VCaP (cell line): Measurements from ENCODE around the gene DMBX1.

Experiments
- H3K27ac ChIP-seq: fragments of 450-650 bp; 2 replicates; pipeline ENCODE4 v1.5.1; 2017
- TF ChIP-seq, protein P1 (sequence below): fragments of 450-650 bp; conservative IDR thresholded peaks from 2 replicates; pipeline ENCODE4 v1.5.1; 2017; ENCODE audit warnings: mild to moderate bottlenecking, moderate library complexity

The DMBX1 gene

DNA sequence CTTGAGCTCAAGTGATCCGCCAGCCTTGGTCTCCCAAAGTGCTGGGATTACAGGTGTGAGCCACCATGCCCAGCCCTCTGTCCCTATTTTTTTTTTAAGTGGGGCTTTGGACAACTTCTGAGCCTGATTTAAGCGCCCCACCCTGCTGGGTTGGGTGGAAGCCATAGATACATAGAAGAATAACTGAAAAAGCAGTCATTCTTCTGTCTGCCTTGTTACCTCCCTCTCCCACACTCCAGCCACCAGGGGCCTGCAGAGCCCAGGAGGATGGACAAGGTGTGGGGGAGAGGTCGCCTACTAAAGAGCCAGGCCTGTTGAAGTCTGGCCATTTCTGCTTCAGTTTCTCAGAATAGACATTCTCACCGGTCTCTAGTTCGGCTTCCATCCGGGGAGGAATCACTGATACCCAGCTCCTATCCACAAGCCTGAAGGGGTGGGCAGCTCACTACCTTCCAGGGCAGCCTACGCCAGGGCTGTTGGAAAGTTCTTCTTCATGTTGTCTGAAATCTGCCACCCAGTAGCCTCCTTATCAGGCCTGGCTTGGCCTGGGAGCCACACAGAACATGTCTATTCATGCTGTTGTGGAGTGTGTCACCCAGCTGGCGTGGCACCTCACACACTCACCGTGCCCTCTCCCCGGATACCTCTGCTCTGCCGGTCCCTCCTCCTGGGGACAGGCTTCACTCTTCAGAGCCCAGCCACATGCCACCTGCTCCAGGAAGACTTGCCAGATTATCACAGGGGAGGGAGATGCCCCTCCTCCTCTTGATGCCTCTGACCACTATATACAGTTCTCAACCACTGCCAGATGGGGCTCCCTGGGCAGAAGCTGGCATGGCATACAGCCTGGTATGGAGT, 34.1 kb downstream of the DMBX1 start:
- no peak overlapping the region for H3K27ac ChIP-seq
- TF ChIP-seq, protein P1, sequence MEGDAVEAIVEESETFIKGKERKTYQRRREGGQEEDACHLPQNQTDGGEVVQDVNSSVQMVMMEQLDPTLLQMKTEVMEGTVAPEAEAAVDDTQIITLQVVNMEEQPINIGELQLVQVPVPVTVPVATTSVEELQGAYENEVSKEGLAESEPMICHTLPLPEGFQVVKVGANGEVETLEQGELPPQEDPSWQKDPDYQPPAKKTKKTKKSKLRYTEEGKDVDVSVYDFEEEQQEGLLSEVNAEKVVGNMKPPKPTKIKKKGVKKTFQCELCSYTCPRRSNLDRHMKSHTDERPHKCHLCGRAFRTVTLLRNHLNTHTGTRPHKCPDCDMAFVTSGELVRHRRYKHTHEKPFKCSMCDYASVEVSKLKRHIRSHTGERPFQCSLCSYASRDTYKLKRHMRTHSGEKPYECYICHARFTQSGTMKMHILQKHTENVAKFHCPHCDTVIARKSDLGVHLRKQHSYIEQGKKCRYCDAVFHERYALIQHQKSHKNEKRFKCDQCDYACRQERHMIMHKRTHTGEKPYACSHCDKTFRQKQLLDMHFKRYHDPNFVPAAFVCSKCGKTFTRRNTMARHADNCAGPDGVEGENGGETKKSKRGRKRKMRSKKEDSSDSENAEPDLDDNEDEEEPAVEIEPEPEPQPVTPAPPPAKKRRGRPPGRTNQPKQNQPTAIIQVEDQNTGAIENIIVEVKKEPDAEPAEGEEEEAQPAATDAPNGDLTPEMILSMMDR: no peak

DNA sequence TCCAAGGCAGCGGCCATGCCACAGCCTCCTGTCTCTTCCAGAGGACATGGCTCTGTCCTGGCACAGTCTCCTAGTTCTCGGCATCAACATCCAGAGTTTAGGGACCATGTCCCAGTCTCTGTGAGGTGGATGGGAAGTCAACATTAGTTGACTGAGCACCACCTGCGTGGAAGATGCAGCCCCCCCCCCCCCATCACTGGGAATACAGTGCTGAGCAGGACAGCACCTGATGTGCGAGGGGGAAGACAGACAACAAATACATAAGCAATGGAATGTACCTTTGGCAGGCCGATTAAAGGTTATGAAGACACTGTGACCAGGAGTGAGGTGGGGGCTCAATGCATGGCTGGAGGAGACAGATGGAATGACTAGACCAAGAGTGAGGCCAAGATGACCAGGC, 35.2 kb downstream of the DMBX1 start:
- TF ChIP-seq, protein P1: no peak

DNA sequence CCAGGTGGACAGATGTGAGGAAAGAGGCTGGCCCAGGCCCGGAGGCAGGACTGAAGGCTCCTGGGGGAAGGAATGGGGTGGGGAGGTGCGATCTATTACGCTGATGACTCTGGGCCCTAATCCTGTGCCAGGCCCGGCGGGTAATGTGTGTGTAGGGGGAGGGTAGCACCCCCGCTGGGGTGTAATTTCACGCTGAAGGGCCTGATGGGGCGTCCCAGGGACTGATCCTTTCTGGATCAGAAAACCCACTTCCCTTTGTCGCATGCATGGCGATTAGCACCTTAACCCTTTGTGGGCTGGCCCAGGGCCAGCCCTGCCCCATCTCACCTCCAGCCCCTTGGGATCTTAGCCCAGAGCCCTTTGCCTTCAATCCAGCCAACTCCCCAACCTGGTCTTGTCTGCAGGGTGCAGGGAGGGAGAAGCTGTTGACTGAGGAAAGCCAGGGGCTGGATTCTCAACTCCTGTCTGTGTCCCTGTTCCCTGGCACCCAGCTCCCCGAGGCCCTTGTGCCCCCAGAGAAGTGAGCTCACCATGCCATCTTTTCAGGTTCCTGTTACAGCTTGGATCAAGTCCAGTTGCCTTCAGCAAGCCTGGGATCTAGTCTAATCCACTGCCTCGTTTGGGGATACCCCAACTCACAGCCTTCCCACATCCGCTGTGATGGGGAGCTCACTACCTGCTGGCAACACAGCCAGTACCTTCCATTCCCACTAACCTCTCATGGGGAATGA, 35.8 kb downstream of the DMBX1 start:
- H3K27ac ChIP-seq: no peak overlapping the region
- TF ChIP-seq, protein P1: no peak

More for the DNA sequence above, 35.2 kb downstream of the DMBX1 start:
- H3K27ac ChIP-seq: no peak overlapping the region

DNA sequence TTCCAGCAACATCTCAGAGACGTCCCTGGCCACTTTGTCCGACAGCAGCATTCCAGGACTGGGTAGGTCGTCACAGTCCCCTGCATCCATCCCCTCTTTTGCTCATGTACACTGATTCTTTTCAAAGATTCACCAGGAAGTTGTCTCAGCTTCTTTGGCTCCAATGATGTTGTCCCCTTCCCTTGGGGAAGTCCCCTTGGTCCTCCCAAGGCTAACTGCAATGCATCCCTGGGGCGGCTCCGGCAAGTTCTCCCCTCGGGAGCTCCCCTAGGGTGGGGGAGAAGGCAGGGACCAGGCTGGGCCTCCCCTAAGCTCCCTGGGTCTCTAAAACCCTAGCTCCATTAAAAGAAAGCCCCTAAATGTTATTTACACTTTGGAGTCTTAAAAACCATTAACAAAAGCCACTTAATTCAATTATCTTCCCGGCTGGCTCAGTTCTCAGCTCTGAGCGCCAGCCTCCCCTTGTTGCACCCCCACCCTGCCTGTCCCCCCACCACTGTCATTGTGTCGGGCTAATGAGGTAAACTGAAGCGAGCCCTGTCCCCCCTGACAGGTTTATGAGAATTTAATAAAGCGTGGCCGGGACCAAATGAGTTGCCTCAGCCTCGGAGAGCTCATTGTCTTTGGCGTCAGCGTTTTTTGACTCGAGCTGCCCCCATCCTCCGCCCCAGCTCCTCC, 36.5 kb downstream of the DMBX1 start:
- TF ChIP-seq, protein P1: no peak
- no peak overlapping the region for H3K27ac ChIP-seq

DNA sequence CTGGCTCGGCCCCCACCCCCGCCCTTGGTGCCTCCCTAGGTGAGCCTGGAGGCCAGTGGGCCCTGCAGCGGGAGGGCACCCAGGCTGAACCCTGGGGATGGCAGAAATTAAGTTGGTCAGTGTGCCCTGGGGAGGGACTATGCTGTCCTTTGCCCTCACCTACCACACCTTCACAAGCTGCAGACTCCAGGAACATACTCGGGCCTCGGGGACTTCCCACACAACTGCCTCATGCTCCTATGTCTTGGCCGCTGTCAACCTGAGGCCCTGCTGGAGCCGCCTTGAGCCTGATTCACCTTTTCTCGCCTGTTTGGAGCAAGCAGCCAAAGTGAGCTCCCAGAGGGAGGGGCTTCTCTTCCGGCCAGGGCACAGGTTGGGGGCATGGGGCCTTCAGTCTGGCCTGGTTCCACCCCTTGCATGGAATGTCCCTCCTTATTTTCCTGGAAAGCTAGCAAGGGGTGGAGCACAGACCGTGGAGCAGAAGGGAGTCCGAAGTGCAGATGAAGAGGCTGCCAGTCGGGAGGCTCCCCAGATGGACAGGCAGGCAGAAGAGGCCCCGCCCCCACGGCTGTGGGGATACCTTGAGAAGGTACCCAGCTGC, 37.2 kb downstream of the DMBX1 start:
- H3K27ac ChIP-seq: no peak overlapping the region
- TF ChIP-seq, protein P1: no peak

DNA sequence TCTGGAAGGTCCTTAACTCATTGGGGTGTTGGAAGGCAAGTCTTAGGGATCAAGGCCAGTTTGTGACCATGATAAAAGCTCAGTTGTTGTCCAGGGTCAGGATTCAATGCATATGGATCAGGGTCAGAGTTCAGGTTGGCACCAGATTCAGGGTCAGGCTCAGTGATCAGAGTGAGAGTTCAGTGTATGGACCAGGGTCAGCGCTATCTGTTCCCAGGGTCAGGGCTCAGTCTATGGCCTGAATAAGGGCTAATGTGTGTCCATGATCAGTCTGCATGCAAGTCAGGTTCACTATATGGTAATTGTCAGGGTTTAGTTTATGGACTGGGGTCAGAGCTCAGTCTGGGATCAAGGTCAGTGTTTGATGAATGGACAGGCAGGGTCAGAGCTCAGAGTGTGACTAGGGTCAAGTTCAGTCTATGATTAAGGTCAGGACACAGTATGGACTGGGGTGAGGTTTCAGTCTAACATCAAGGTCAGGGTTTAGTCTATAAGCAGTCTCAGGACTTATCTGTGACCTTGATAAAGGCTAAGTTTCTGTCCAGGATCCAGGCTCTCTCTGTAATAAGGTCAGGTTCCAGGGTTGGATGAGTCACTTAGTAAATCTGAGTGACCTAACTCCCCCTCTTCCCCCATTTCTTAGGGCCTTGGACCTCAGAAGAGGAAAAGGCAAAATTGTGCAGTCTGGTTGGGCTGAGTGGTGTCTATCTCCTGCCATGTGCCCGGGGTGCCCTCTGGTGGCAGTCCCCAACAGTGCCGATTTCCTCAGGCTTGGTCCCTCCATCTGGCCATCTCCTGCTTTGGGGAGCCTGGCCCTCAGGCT, 38.0 kb downstream of the DMBX1 start:
- TF ChIP-seq, protein P1: peak; percentile 96
- H3K27ac ChIP-seq: no peak overlapping the region
